HCT116 (cell line): Measurements from ENCODE around the gene PODNL1. TPM values are rescaled to one million over a fixed set of nuclear protein-coding genes. Genes with fewer than 3 reads are reported as not detected.

Source experiments
- ATAC-seq: fragments of 200-7000 bp; cut with Tn5 transposase; 2 replicates; pipeline ENCODE4 v1.9.1; 2020; ENCODE audit warnings: mild to moderate bottlenecking, moderate library complexity
- BruUV-seq: library from RNA; stranded (reverse); fragments of 400-500 nt; replicated peaks from 2 replicates; lab custom pipeline; 2021; lab: Mats Ljungman, UMichigan
- CTCF ChIA-PET: fragments of 300-600 bp; sonication (Branson Sonifier 250); formaldehyde crosslinking; loops from one replicate; lab custom pipeline; 2021; ENCODE audit warnings: antibody characterized with exemption; lab: Charles Lee
- POLR2A ChIA-PET: fragments of 300-600, 350-600 bp; sonication (Branson Sonifier 250); formaldehyde crosslinking; loops from one replicate; lab custom pipeline; 2021; ENCODE audit warnings: antibody characterized with exemption; lab: Charles Lee
- RAD21 ChIA-PET, 2 experiments: fragments of 300-600 bp; sonication (Branson Sonifier 250); formaldehyde crosslinking; loops; one replicate each; lab custom pipeline; 2023; ENCODE audit warnings: low total read pairs in 2 of 2; ENCODE audit not compliant: uncharacterized antibody in 2 of 2, unreplicated experiment in 2 of 2, low non-redundant PET in 1 of 2; lab: Charles Lee
- DNase-seq: peaks from one replicate; pipeline ENCODE4 v3.0.0-alpha.2; 2010; ENCODE audit warnings: low read depth, low spot score
- H2AFZ ChIP-seq: fragments of 200-600 bp; shearing (Covaris generic), sonication (generic); 2 replicates; pipeline ENCODE4 v1.6.1; 2017; ENCODE audit warnings: low read depth, mixed run types, mixed read lengths, antibody characterized with exemption, low read length; ENCODE audit not compliant: poor library complexity, severe bottlenecking
- H3K27ac ChIP-seq: 2 replicates; pipeline ENCODE4 v1.5.1; 2012; ENCODE audit warnings: low read depth, low read length
- H3K27me3 ChIP-seq: fragments of 200-600 bp; sonication (generic); 2 replicates; pipeline ENCODE4 v1.6.1; 2016; ENCODE audit warnings: mixed run types, low read length, mixed read lengths; ENCODE audit not compliant: insufficient read depth
- H3K36me3 ChIP-seq, 2 experiments: fragments of 200-500 bp in 1 of 2; fragments of 200-600 bp in 1 of 2; sonication (Bioruptor generic) in 1 of 2; sonication (generic) in 1 of 2; 2 replicates each; pipeline versions ENCODE4 v1.5.1 to v1.6.1; 2014 to 2016; ENCODE audit warnings: low read length in 2 of 2, inconsistent platforms in 1 of 2, mixed read lengths in 1 of 2, mixed run types in 1 of 2; ENCODE audit not compliant: insufficient read depth in 2 of 2, control insufficient read depth in 1 of 2
- H3K4me1 ChIP-seq, 2 experiments: fragments of 200-600 bp in 1 of 2; sonication (generic) in 1 of 2; 2 replicates each; pipeline versions ENCODE4 v1.5.1 to v1.6.1; 2012 to 2017; ENCODE audit warnings: low read length in 2 of 2, inconsistent platforms in 1 of 2, mild to moderate bottlenecking in 1 of 2, mixed read lengths in 1 of 2, mixed run types in 1 of 2, moderate library complexity in 1 of 2; ENCODE audit not compliant: insufficient read depth in 2 of 2, control insufficient read depth in 1 of 2
- H3K4me2 ChIP-seq: fragments of 200-600 bp; sonication (generic); 2 replicates; pipeline ENCODE4 v1.6.1; 2017; ENCODE audit warnings: mixed run types, low read length, mixed read lengths
- H3K4me3 ChIP-seq, 2 experiments: fragments of 200-600 bp in 1 of 2; sonication (generic) in 1 of 2; replicated peaks in 1 of 2; 2 replicates each; pipeline ENCODE4 v1.5.1; 2011 to 2016; ENCODE audit warnings: low read length in 2 of 2, control low read depth in 1 of 2, low read depth in 1 of 2, mild to moderate bottlenecking in 1 of 2, mixed read lengths in 1 of 2, mixed run types in 1 of 2
- H3K79me2 ChIP-seq: fragments of 200-600 bp; sonication (generic); 2 replicates; pipeline ENCODE4 v1.6.1; 2017; ENCODE audit warnings: mild to moderate bottlenecking, mixed run types, low read length, moderate library complexity, mixed read lengths; ENCODE audit not compliant: insufficient read depth
- H3K9ac ChIP-seq: fragments of 200-600 bp; sonication (generic); 2 replicates; pipeline ENCODE4 v1.6.1; 2016; ENCODE audit warnings: low read length, mixed read lengths
- H3K9me2 ChIP-seq: fragments of 200-600 bp; sonication (generic), shearing (Covaris generic); 2 replicates; pipeline ENCODE4 v1.6.1; 2017; ENCODE audit warnings: mixed run types, mild to moderate bottlenecking, moderate library complexity; ENCODE audit not compliant: insufficient read depth
- H3K9me3 ChIP-seq, 2 experiments: fragments of 200-500 bp in 1 of 2; fragments of 200-600 bp in 1 of 2; sonication (Bioruptor generic) in 1 of 2; sonication (generic) in 1 of 2; 2 replicates each; pipeline ENCODE4 v1.6.1; 2014 to 2017; ENCODE audit warnings: low read length in 2 of 2, mixed read lengths in 2 of 2, inconsistent platforms in 1 of 2, low read depth in 1 of 2, mild to moderate bottlenecking in 1 of 2, mixed run types in 1 of 2, moderate library complexity in 1 of 2; ENCODE audit not compliant: control insufficient read depth in 1 of 2, insufficient read depth in 1 of 2
- H4K20me1 ChIP-seq: fragments of 200-600 bp; sonication (generic), shearing (Covaris generic); 2 replicates; pipeline ENCODE4 v1.6.1; 2017; ENCODE audit warnings: mixed run types, mild to moderate bottlenecking, moderate library complexity; ENCODE audit not compliant: insufficient read depth
- CBX3 ChIP-seq: IDR thresholded peaks from 2 replicates; pipeline ENCODE4 v1.6.1; 2012; ENCODE audit warnings: low read depth
- CEBPB ChIP-seq: IDR thresholded peaks from 2 replicates; pipeline ENCODE4 v1.6.1; 2012; ENCODE audit warnings: low read depth
- CTCF ChIP-seq, 3 experiments: fragments of 200-600 bp in 1 of 3; sonication (generic) in 1 of 3; IDR thresholded peaks in 2 of 3; conservative IDR thresholded peaks in 1 of 3; 2 replicates each; pipeline ENCODE4 v1.5.1; 2012 to 2017; ENCODE audit warnings: low read depth in 2 of 3, low read length in 2 of 3, antibody characterized with exemption in 1 of 3, borderline replicate concordance in 1 of 3, control low read depth in 1 of 3, mild to moderate bottlenecking in 1 of 3, mixed read lengths in 1 of 3, mixed run types in 1 of 3, moderate library complexity in 1 of 3; ENCODE audit not compliant: insufficient read depth in 1 of 3
- EGR1 ChIP-seq: IDR thresholded peaks from 2 replicates; pipeline ENCODE4 v1.6.1; 2012; ENCODE audit warnings: low read depth
- EZH2 ChIP-seq: fragments of 200-600 bp; sonication (generic); IDR thresholded peaks from 2 replicates; pipeline ENCODE4 v1.6.1; 2017; ENCODE audit warnings: antibody characterized with exemption, mixed run types
- JUND ChIP-seq: IDR thresholded peaks from 2 replicates; pipeline ENCODE4 v1.6.1; 2012
- MAX ChIP-seq: IDR thresholded peaks from 2 replicates; pipeline ENCODE4 v1.6.1; 2012
- POLR2A ChIP-seq: IDR thresholded peaks from 2 replicates; pipeline ENCODE4 v1.7.0; 2011; ENCODE audit warnings: borderline replicate concordance; ENCODE audit not compliant: insufficient read depth, insufficient read length; ENCODE audit errors: extremely low read depth
- POLR2AphosphoS5 ChIP-seq: IDR thresholded peaks from 2 replicates; pipeline ENCODE4 v1.6.1; 2011; ENCODE audit warnings: mild to moderate bottlenecking, low read depth, low read length, moderate library complexity
- RAD21 ChIP-seq: IDR thresholded peaks from 2 replicates; pipeline ENCODE4 v1.6.1; 2012; ENCODE audit warnings: low read depth, mild to moderate bottlenecking
- SIN3A ChIP-seq: IDR thresholded peaks from 2 replicates; pipeline ENCODE4 v1.6.1; 2012; ENCODE audit warnings: low read depth
- SP1 ChIP-seq: IDR thresholded peaks from 2 replicates; pipeline ENCODE4 v1.6.1; 2012; ENCODE audit warnings: low read depth
- SRF ChIP-seq: IDR thresholded peaks from 2 replicates; pipeline ENCODE4 v1.6.1; 2012; ENCODE audit warnings: low read depth
- TCF7L2 ChIP-seq: IDR thresholded peaks from 2 replicates; pipeline ENCODE4 v1.7.0; 2011; ENCODE audit warnings: borderline replicate concordance, inconsistent platforms; ENCODE audit not compliant: insufficient read depth, insufficient read length; ENCODE audit errors: extremely low read depth
- YY1 ChIP-seq: IDR thresholded peaks from 2 replicates; pipeline ENCODE4 v1.6.1; 2011; ENCODE audit warnings: low read length, low read depth, moderate library complexity, mild to moderate bottlenecking; ENCODE audit not compliant: insufficient replicate concordance; ENCODE audit errors: extremely low read depth
- ZBTB33 ChIP-seq: IDR thresholded peaks from 2 replicates; pipeline ENCODE4 v1.6.1; 2011; ENCODE audit warnings: mild to moderate bottlenecking, low read length, moderate library complexity; ENCODE audit not compliant: insufficient replicate concordance; ENCODE audit errors: extremely low read depth
- intact Hi-C: fragments of 100-400 bp; cut with micrococcal nuclease; formaldehyde crosslinking; loops from 2 replicates; pipeline ENCODE4 v1.10.0; 2022
- total RNA-seq: library from RNA; stranded (reverse); gene quantifications from one replicate; pipeline ENCODE4 v1.2.1, GENCODE V29; 2021; ENCODE audit not compliant: unreplicated experiment

The PODNL1 gene
- total RNA-seq, 1 experiment from 2014 or later: 0.71 TPM

GRCh38 chr19:13977803-13978202 lies 39.6 kb upstream of the PODNL1 start (continued):
- TF ChIP-seq ZBTB33 (no peak), SIN3A (no peak), EGR1 (no peak)

GRCh38 chr19:13976446-13976845 lies 38.2 kb upstream of the PODNL1 start:
- RAD21 ChIA-PET: no interaction called here
- no peak overlapping the region for H2AFZ ChIP-seq
- intact Hi-C loops: no loop called here
- no peak overlapping the region for H3K27ac ChIP-seq
- no peak for ATAC-seq
- no peaks in the 10 kb centered on the region for H3K79me2 ChIP-seq
- CTCF ChIA-PET: no interaction called here
- H3K9ac ChIP-seq: no peak overlapping the region
- H3K9me3 ChIP-seq: no peaks in the 10 kb centered on the region
- peaks cover 0 to 10% of the 10 kb centered on the region in 2 experiments; a peak in 3 of 4 replicates for H3K4me1 ChIP-seq
- no peaks in the 10 kb centered on the region for H4K20me1 ChIP-seq
- H3K27me3 ChIP-seq: no peaks in the 10 kb centered on the region
- no peak for DNase-seq
- H3K4me3 ChIP-seq: no peak overlapping the region
- POLR2A ChIA-PET: interaction anchor here (0.9 kb wide), 1 partner anchor 62 kb away, joined by 4 read pairs; no protein-coding TSS in a partner anchor
- no peaks in the 10 kb centered on the region; a peak in 1 of 4 replicates for H3K36me3 ChIP-seq
- no peaks in the 10 kb centered on the region for H3K9me2 ChIP-seq
- H3K4me2 ChIP-seq: no peak overlapping the region
- no TSS peak for BruUV-seq
- no peak for TF ChIP-seq SP1
- TF ChIP-seq CBX3: no peak
- TF ChIP-seq ZBTB33: no peak
- no peak for TF ChIP-seq CEBPB
- no peak for TF ChIP-seq CTCF (IDR thresholded peaks at IDR 0.05 in 2 of 3, conservative IDR thresholded peaks at IDR 0.05 in 1 of 3; ENCODE audit: borderline replicate concordance in 1 of 3, insufficient read depth in 1 of 3, low read depth in 2 of 3, low read length in 2 of 3)
- no peak for TF ChIP-seq JUND
- TF ChIP-seq TCF7L2: no peak
- no peak for TF ChIP-seq YY1
- TF ChIP-seq RAD21: no peak
- no peak for TF ChIP-seq POLR2A
- TF ChIP-seq EZH2: no peak
- no peak for TF ChIP-seq SRF
- no peak for TF ChIP-seq MAX
- TF ChIP-seq POLR2AphosphoS5: no peak
- TF ChIP-seq SIN3A: no peak
